Trophoblast cell (in vitro differentiated cells and primary cell): ENCODE data around the gene NDUFB11.
"Not testable (repeated sequence)": the region's sequence is repeated elsewhere in the genome, so short reads cannot be mapped to it uniquely, and the experiment has no call there.

Experiments used
- DNase-seq, 2 donors: peaks; one replicate each; pipeline ENCODE4 v3.0.0-alpha.2; 2016
- H2AFZ ChIP-seq: 2 replicates; pipeline ENCODE4 v1.6.1; 2013; ENCODE audit warnings: low read length, moderate library complexity, mild to moderate bottlenecking; ENCODE audit not compliant: insufficient read depth, poor library complexity
- H2AK5ac ChIP-seq: 2 replicates; pipeline ENCODE4 v1.6.1; 2013; ENCODE audit warnings: mild to moderate bottlenecking, low read length
- H2BK120ac ChIP-seq: 2 replicates; pipeline ENCODE4 v1.6.1; 2013; ENCODE audit warnings: low read length, mild to moderate bottlenecking, moderate library complexity; ENCODE audit not compliant: insufficient read depth, poor library complexity
- H2BK12ac ChIP-seq: 2 replicates; pipeline ENCODE4 v1.6.1; 2013; ENCODE audit warnings: mild to moderate bottlenecking, low read length, moderate library complexity
- H2BK5ac ChIP-seq: 2 replicates; pipeline ENCODE4 v1.6.1; 2013; ENCODE audit warnings: low read length, low read depth, moderate library complexity, mild to moderate bottlenecking; ENCODE audit not compliant: poor library complexity
- H3K14ac ChIP-seq: 2 replicates; pipeline ENCODE4 v1.6.1; 2013; ENCODE audit warnings: mild to moderate bottlenecking, low read length
- H3K18ac ChIP-seq: 2 replicates; pipeline ENCODE4 v1.6.1; 2013; ENCODE audit warnings: mild to moderate bottlenecking, low read length
- H3K23ac ChIP-seq: 2 replicates; pipeline ENCODE4 v1.6.1; 2013; ENCODE audit warnings: low read length
- H3K27ac ChIP-seq: 2 replicates; pipeline ENCODE4 v1.5.1; 2013; ENCODE audit warnings: low read depth, mild to moderate bottlenecking, inconsistent platforms, low read length, moderate library complexity
- H3K27me3 ChIP-seq: 2 replicates; pipeline ENCODE4 v1.6.1; 2013; ENCODE audit warnings: inconsistent platforms, mild to moderate bottlenecking, low read length, moderate library complexity; ENCODE audit not compliant: insufficient read depth
- H3K36me3 ChIP-seq, 2 experiments: 1 replicate in 1 of 2; 2 replicates in 1 of 2; pipeline ENCODE4 v1.6.1; 2013; ENCODE audit warnings: low read length in 2 of 2, mild to moderate bottlenecking in 2 of 2, moderate library complexity in 1 of 2; ENCODE audit not compliant: insufficient read depth in 2 of 2, control insufficient read depth in 1 of 2
- H3K4ac ChIP-seq: 2 replicates; pipeline ENCODE4 v1.6.1; 2013; ENCODE audit warnings: low read depth, mild to moderate bottlenecking, low read length, moderate library complexity
- H3K4me1 ChIP-seq, 2 experiments: 1 replicate in 1 of 2; 2 replicates in 1 of 2; pipeline ENCODE4 v1.6.1; 2013; ENCODE audit warnings: low read length in 2 of 2, mild to moderate bottlenecking in 2 of 2, moderate library complexity in 1 of 2; ENCODE audit not compliant: insufficient read depth in 2 of 2, control insufficient read depth in 1 of 2
- H3K4me2 ChIP-seq: 2 replicates; pipeline ENCODE4 v1.6.1; 2013; ENCODE audit warnings: inconsistent platforms, mild to moderate bottlenecking, low read length, moderate library complexity
- H3K4me3 ChIP-seq: 2 replicates; pipeline ENCODE4 v1.5.1; 2013; ENCODE audit warnings: mild to moderate bottlenecking, low read depth, low read length, inconsistent platforms
- H3K79me1 ChIP-seq: one replicate; pipeline ENCODE4 v1.6.1; 2013; ENCODE audit warnings: low read length
- H3K79me2 ChIP-seq: 2 replicates; pipeline ENCODE4 v1.6.1; 2013; ENCODE audit warnings: low read length, mild to moderate bottlenecking; ENCODE audit not compliant: control insufficient read depth, insufficient read depth, poor library complexity
- H3K9ac ChIP-seq: 2 replicates; pipeline ENCODE4 v1.6.1; 2013; ENCODE audit warnings: mild to moderate bottlenecking, low read length
- H3K9me3 ChIP-seq: 2 replicates; pipeline ENCODE4 v1.6.1; 2013; ENCODE audit warnings: low read depth, mild to moderate bottlenecking, control low read depth, inconsistent platforms, low read length; ENCODE audit not compliant: insufficient read depth
- H4K12ac ChIP-seq: 2 replicates; pipeline ENCODE4 v1.6.1; 2013; ENCODE audit warnings: low read depth, mild to moderate bottlenecking, low read length, moderate library complexity
- H4K8ac ChIP-seq: 2 replicates; pipeline ENCODE4 v1.6.1; 2013; ENCODE audit warnings: low read depth, mild to moderate bottlenecking, low read length, moderate library complexity
- H4K91ac ChIP-seq: one replicate; pipeline ENCODE4 v1.6.1; 2013; ENCODE audit warnings: low read depth, mild to moderate bottlenecking, low read length, moderate library complexity
- WGBS: extraction: QIAGEN DNeasy Blood & Tissue Kit; methylation state at CpG from one replicate; pipeline ENCODE4 v1.1.7; 2013; ENCODE audit warnings: missing lambda C conversion rate; ENCODE audit not compliant: insufficient read length, insufficient coverage; ENCODE audit errors: extremely low coverage; 5-methylcytosine and 5-hydroxymethylcytosine counted together

Gene NDUFB11

DNA sequence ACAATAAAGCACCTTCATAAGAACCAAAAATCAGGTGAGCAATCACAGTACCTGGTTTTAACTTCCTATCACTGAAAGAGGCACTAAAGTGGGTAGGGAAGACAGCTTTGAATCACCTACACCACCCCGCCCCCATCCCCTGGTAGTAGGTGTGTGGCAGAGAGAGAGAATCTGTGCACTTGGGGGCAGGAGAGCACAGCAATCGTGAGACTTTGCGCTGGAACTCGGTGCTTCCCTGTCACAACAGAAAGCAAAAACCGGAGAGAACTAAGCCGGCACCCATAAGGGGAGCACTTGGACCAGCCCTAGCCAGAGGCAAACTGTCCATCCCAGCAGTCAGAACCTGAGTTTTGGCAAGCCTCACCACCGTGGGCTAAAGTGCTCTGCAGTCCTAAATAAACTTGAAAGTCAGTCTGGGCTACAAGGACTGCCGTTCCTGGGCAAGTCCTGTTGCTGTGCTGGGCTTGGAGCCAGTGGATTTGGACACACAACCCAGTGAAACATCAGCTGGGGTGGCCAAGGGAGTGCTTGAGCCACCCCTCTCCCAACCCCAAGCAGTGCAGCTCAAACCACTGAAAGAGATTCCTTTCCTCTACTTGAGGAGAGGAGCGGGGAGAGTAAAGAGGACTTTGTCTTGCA lies 32.1 kb downstream of the NDUFB11 start:
- no peak overlapping the region for H3K27ac ChIP-seq
- no peak overlapping the region for H4K91ac ChIP-seq
- no peaks in the 10 kb centered on the region for H3K79me2 ChIP-seq
- no peaks in the 10 kb centered on the region for H3K36me3 ChIP-seq
- no peak overlapping the region for H3K14ac ChIP-seq
- H3K9ac ChIP-seq, result no peak overlapping the region
- no peak overlapping the region for H3K4me3 ChIP-seq
- H2BK12ac ChIP-seq, result no peak overlapping the region
- no peak overlapping the region for H2BK5ac ChIP-seq
- WGBS, result no CpG with 5 or more reads among the region's 9 CpGs
- H3K27me3 ChIP-seq, result no peaks in the 10 kb centered on the region
- H3K4me2 ChIP-seq, result no peak overlapping the region
- H2BK120ac ChIP-seq, result no peak overlapping the region
- no peak overlapping the region for H2AFZ ChIP-seq
- H3K23ac ChIP-seq, result no peak overlapping the region
- H3K79me1 ChIP-seq, result no peaks in the 10 kb centered on the region
- H3K9me3 ChIP-seq, result no peaks in the 10 kb centered on the region
- H3K4ac ChIP-seq, result no peak overlapping the region
- no peak overlapping the region for H4K8ac ChIP-seq
- H4K12ac ChIP-seq, result no peak overlapping the region
- H3K4me1 ChIP-seq, result no peaks in the 10 kb centered on the region
- no peak for DNase-seq
- H3K18ac ChIP-seq, result no peak overlapping the region
- no peak overlapping the region for H2AK5ac ChIP-seq

DNA sequence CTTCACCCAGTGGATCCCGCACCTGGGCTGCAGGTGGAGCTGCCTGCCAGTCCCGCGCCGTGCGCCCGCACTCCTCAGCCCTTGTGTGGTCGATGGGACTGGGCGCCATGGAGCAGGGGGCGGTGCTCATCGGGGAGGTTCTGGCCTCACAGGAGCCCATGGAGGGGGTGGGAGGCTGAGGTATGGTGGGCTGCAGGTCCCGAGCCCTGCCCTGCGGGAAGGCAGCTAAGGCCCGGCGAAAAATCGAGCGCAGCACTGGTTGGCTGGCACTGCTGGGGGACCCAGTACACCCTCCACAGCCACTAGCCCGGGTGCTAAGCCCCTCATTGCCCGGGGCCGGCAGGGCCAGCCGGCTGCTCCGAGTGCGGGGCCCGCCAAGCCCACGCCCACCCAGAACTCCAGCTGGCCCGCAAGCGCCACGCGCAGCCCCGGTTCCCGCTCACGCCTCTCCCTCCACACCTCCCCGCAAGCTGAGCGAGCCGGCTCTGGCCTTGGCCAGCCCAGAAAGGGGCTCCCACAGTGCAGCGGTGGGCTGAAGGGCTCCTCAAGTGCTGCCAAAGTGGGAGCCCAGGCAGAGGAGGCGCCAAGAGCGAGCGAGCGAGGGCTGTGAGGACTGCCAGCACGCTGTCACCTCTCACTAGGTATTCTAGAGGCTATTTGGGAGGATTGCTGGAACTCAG lies 33.4 kb downstream of the NDUFB11 start:
- H3K23ac ChIP-seq, H3K79me1 ChIP-seq, H3K36me3 ChIP-seq, H3K18ac ChIP-seq, H3K79me2 ChIP-seq, H4K8ac ChIP-seq, H3K14ac ChIP-seq, DNase-seq, H3K4me3 ChIP-seq, H3K9ac ChIP-seq, H3K4ac ChIP-seq, H3K4me2 ChIP-seq, H2AK5ac ChIP-seq, H2BK12ac ChIP-seq, H2BK120ac ChIP-seq, H2BK5ac ChIP-seq, H2AFZ ChIP-seq, H4K91ac ChIP-seq, H3K27me3 ChIP-seq, H4K12ac ChIP-seq, H3K9me3 ChIP-seq, H3K27ac ChIP-seq, H3K4me1 ChIP-seq: not testable (repeated sequence)
- WGBS, result no CpG with 5 or more reads among the region's 40 CpGs

DNA sequence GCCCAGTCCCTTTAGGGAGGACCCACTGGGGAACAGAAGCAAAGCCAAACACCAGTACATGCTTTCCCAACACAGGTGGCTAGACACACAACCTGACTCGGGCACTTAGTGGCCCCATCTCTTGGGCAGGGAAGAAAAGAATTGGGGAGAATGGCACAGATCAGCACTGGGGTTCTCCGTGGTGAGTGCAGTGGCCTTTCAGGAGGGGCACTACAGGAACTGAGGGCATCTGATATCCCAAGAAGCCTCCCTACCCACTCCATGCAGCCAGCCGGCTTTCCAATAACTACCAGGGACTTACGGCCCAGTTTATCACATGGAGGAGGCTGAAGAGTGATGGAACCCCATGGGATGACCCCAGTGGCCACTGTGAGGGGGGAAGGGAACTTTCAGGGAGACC lies 43.3 kb downstream of the NDUFB11 start:
- H3K9ac ChIP-seq, result no peak overlapping the region

DNA sequence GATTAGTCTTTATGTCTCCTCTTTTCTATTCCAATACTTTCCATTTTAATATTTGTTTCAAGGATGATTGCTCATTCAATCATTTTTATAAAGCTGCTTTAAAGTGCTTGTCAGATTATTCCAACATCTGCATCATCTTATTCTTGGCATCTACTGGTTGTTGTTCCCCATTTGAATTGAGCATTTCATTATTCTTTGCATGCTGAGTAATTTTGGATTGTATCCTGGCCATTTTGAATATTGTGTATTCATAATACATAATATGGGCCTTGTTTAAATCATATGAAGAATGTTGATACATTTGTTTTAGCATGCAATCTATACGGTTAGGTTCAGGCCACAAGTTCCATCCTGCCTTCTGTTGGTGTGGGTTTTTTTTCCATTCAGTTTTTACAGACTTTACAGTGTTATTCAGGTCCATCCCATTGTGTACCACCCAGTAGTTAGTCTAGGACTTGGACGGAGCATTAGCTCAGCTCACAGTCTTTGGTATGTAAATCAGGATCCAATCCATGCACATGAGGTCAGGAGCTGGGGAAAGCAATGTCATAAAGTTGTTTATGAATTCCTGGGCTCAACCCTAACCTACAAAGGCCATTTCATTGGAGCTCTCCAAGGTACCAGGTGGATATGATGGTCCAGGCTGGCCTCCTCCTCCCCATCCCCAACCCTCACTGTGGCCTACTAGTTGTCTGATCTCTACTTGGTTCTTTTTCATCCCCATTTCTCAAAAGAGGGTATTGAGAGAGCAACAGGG lies 46.0 kb downstream of the NDUFB11 start:
- H3K36me3 ChIP-seq, result no peaks in the 10 kb centered on the region
- WGBS, result no CpG with 5 or more reads among the region's 2 CpGs

More for the DNA sequence above, 43.3 kb downstream of the NDUFB11 start:
- Histone ChIP-seq H3K4ac (no peak overlapping the region), H3K4me2 (no peak overlapping the region), H4K12ac (no peak overlapping the region), H2BK5ac (no peak overlapping the region), H4K91ac (no peak overlapping the region), H2BK12ac (no peak overlapping the region), H3K27ac (no peak overlapping the region), H3K14ac (no peak overlapping the region), H2AFZ (no peak overlapping the region), H2AK5ac (no peak overlapping the region), H3K27me3 (no peaks in the 10 kb centered on the region), H3K79me2 (no peaks in the 10 kb centered on the region), H3K9me3 (no peaks in the 10 kb centered on the region), H3K36me3 (no peaks in the 10 kb centered on the region), H2BK120ac (no peak overlapping the region), H4K8ac (no peak overlapping the region), H3K4me3 (no peak overlapping the region), H3K18ac (no peak overlapping the region), H3K4me1 (no peaks in the 10 kb centered on the region), H3K23ac (no peak overlapping the region), H3K79me1 (no peaks in the 10 kb centered on the region)
- WGBS, result no CpG with 5 or more reads among the region's 4 CpGs
- DNase-seq, result no peak

More for the DNA sequence above, 46.0 kb downstream of the NDUFB11 start:
- DNase-seq, result no peak
- Histone ChIP-seq H4K8ac (no peak overlapping the region), H3K4me3 (no peak overlapping the region), H3K27me3 (no peaks in the 10 kb centered on the region), H3K23ac (no peak overlapping the region), H3K79me1 (no peaks in the 10 kb centered on the region), H3K4me1 (no peaks in the 10 kb centered on the region), H3K14ac (no peak overlapping the region), H2AK5ac (no peak overlapping the region), H4K91ac (no peak overlapping the region), H3K4ac (no peak overlapping the region), H3K9me3 (no peaks in the 10 kb centered on the region), H2BK12ac (no peak overlapping the region), H2BK120ac (no peak overlapping the region), H3K9ac (no peak overlapping the region), H3K4me2 (no peak overlapping the region), H3K27ac (no peak overlapping the region), H4K12ac (no peak overlapping the region), H3K79me2 (no peaks in the 10 kb centered on the region), H2BK5ac (no peak overlapping the region), H3K18ac (no peak overlapping the region), H2AFZ (no peak overlapping the region)
